ENCODE results near the gene ABLIM2. TPM values are rescaled to one million over a fixed set of nuclear protein-coding genes. Genes with fewer than 3 reads are reported as not detected.

The ABLIM2 gene
- total and polyA plus RNA-seq, 2 experiments from 2014 or later, result 1.5 to 4.3 TPM

- Histone ChIP-seq H3K9me2 (ENCODE audit: insufficient read depth) (no peaks in the 10 kb centered on the region), H3K4me2 (no peak overlapping the region), H2AFZ (no peak overlapping the region), H3K79me2 (replicated peaks; ENCODE audit: insufficient read depth) (no peaks in the 10 kb centered on the region), H3K27me3 (ENCODE audit: insufficient read depth) (no peaks in the 10 kb centered on the region), H3K36me3 (ENCODE audit: insufficient read depth) (no peaks in the 10 kb centered on the region), H3K4me3 (no peak overlapping the region), H3F3A (replicated peaks; ENCODE audit: low read depth) (no peaks in the 10 kb centered on the region), H3K4me1 (ENCODE audit: insufficient read depth) (no peaks in the 10 kb centered on the region), H3K27ac (ENCODE audit: low read depth) (no peak overlapping the region), H4K20me1 (replicated peaks; ENCODE audit: insufficient read depth) (no peaks in the 10 kb centered on the region; the same call in 1 of the 2 replicates)
- no peaks in the 10 kb centered on the region for H3K36me3 Mint-ChIP-seq (ENCODE audit: low read depth)
- DNase-seq (ENCODE audit: low spot score) (no peak), ATAC-seq (no peak)
- TF ChIP-seq NANOG (IDR thresholded peaks at IDR 0.05; ENCODE audit: borderline replicate concordance) (no peak), JUNB (IDR thresholded peaks at IDR 0.05; ENCODE audit: unreplicated experiment) (no peak), ZNF114 (CRISPR knock-in tag; IDR thresholded peaks at IDR 0.05) (no peak), ZNF462 (CRISPR knock-in tag; IDR thresholded peaks at IDR 0.05) (no peak), EZH2 (IDR thresholded peaks at IDR 0.05; ENCODE audit: low read depth, unreplicated experiment) (no peak)
- no peaks in the 10 kb centered on the region for H3K9me3 Mint-ChIP-seq
- H3K4me3 Mint-ChIP-seq, result no peak overlapping the region
- H3K4me1 Mint-ChIP-seq, result peaks cover 13% of the 10 kb centered on the region
- H3K27me3 Mint-ChIP-seq (ENCODE audit: insufficient read depth, low read depth, poor library complexity), result peaks cover 2% of the 10 kb centered on the region
- no peak overlapping the region for H3K27ac Mint-ChIP-seq
These were observed 123.2 kb downstream of the ABLIM2 start for GRCh38 chr4:8035371-8035780.

GRCh38 chr4:8033829-8034528 is 124.6 kb downstream of the ABLIM2 start:
- Mint-ChIP-seq H3K36me3 (ENCODE audit: low read depth) (no peaks in the 10 kb centered on the region), H3K4me1 (peaks cover 8% of the 10 kb centered on the region), H3K27me3 (ENCODE audit: insufficient read depth, low read depth, poor library complexity) (peaks cover 2% of the 10 kb centered on the region), H3K27ac (no peak overlapping the region), H3K9me3 (no peaks in the 10 kb centered on the region), H3K4me3 (no peak overlapping the region)
- H3K79me2 ChIP-seq (replicated peaks; ENCODE audit: insufficient read depth), result no peaks in the 10 kb centered on the region
- TF ChIP-seq POLR2AphosphoS5 (IDR thresholded peaks at IDR 0.05; ENCODE audit: low read depth) (no peak), EZH2phosphoT487 (IDR thresholded peaks at IDR 0.05; ENCODE audit: unreplicated experiment) (no peak), ETS1 (IDR thresholded peaks at IDR 0.05) (no peak), CTCF (conservative IDR thresholded peaks at IDR 0.05; ENCODE audit: low read depth in 2 of 2) (no peak), NANOG (IDR thresholded peaks at IDR 0.05; ENCODE audit: borderline replicate concordance) (no peak), EZH2 (IDR thresholded peaks at IDR 0.05; ENCODE audit: low read depth, unreplicated experiment) (no peak), CREB1 (CRISPR knock-in tag; IDR thresholded peaks at IDR 0.05; ENCODE audit: low read depth) (no peak), ZNF331 (CRISPR knock-in tag; IDR thresholded peaks at IDR 0.05; ENCODE audit: low read depth) (no peak), STAT1 (IDR thresholded peaks at IDR 0.05; ENCODE audit: unreplicated experiment) (no peak)
- no peak overlapping the region for H2AFZ ChIP-seq
- H3K4me2 ChIP-seq, result no peak overlapping the region
- H3K4me3 ChIP-seq, result no peak overlapping the region
- no peaks in the 10 kb centered on the region for H3F3A ChIP-seq (replicated peaks; ENCODE audit: low read depth)
- no peak for ATAC-seq
- no peak overlapping the region for H3K27ac ChIP-seq (ENCODE audit: low read depth)
- no peaks in the 10 kb centered on the region for H3K9me2 ChIP-seq (ENCODE audit: insufficient read depth)
- H4K20me1 ChIP-seq (replicated peaks; ENCODE audit: insufficient read depth), result no peaks in the 10 kb centered on the region
- H3K4me1 ChIP-seq (ENCODE audit: insufficient read depth), result no peaks in the 10 kb centered on the region
- H3K36me3 ChIP-seq (ENCODE audit: insufficient read depth), result no peaks in the 10 kb centered on the region
- DNase-seq (ENCODE audit: low spot score), result no peak
- no peaks in the 10 kb centered on the region for H3K27me3 ChIP-seq (ENCODE audit: insufficient read depth)
